ENCODE results near the gene GJB6. TPM values are rescaled to one million over a fixed set of nuclear protein-coding genes. Genes with fewer than 3 reads are reported as not detected.

The GJB6 gene
- total and polyA plus RNA-seq, 2 of the 4 experiments (the other 2 are of a cell fraction): not detected

- H3K4ac ChIP-seq (ENCODE audit: low read depth, low read length): no peak overlapping the region
- H3K4me1 ChIP-seq (ENCODE audit: control insufficient read depth, insufficient read depth, low read length): no peaks in the 10 kb centered on the region
- H4K5ac ChIP-seq (ENCODE audit: low read depth, low read length): no peak overlapping the region
- intact Hi-C loops (cut with micrococcal nuclease): no loop called here
- BruUV-seq (replicated peaks): no TSS peak
- no peak overlapping the region for H3K9ac ChIP-seq (ENCODE audit: low read depth, low read length)
- H2BK20ac ChIP-seq (ENCODE audit: low read depth, low read length): no peak overlapping the region
- no peaks in the 10 kb centered on the region for H3K79me1 ChIP-seq (ENCODE audit: low read depth in 1 of 2, low read length in 2 of 2)
- H3K4me2 ChIP-seq (ENCODE audit: low read depth, low read length): no peak overlapping the region
- no peak overlapping the region for H3K56ac ChIP-seq (ENCODE audit: extremely low read depth, insufficient read depth, low read length)
- no peak overlapping the region for H2AK5ac ChIP-seq (ENCODE audit: low read depth, low read length)
- TF ChIP-seq BHLHE40 (IDR thresholded peaks at IDR 0.05; ENCODE audit: low read depth, low read length): no peak
- TF ChIP-seq USF2 (IDR thresholded peaks at IDR 0.05; ENCODE audit: low read depth, low read length): no peak
- no peak for TF ChIP-seq SMC3 (IDR thresholded peaks at IDR 0.05; ENCODE audit: low read depth, low read length)
- no peak for TF ChIP-seq CTCF (conservative IDR thresholded peaks at IDR 0.05; ENCODE audit: low read depth, low read length)
- TF ChIP-seq MAFK (IDR thresholded peaks at IDR 0.05; ENCODE audit: low read depth, low read length): no peak
- no peak for TF ChIP-seq MAZ (IDR thresholded peaks at IDR 0.05; ENCODE audit: borderline replicate concordance, low read depth, low read length)
- TF ChIP-seq RFX5 (IDR thresholded peaks at IDR 0.05; ENCODE audit: low read depth, low read length): no peak
- no peak for TF ChIP-seq NFE2L2 (IDR thresholded peaks at IDR 0.05; ENCODE audit: low read depth, low read length)
- H3K14ac ChIP-seq (replicated peaks; ENCODE audit: low read depth, low read length): no peak overlapping the region
- H2AK9ac ChIP-seq (replicated peaks; ENCODE audit: low read depth, low read length, poor library complexity): no peak overlapping the region
- H3K36me3 ChIP-seq (ENCODE audit: control insufficient read depth, insufficient read depth, low read length): no peaks in the 10 kb centered on the region
- peaks cover 24% of the 10 kb centered on the region for H3K27me3 ChIP-seq (ENCODE audit: control insufficient read depth, insufficient read depth, low read length)
- in situ Hi-C loops (cut with MboI; ENCODE audit: low sequenced_read_pairs): no loop called here
- WGBS, 2 experiments (ENCODE audit: extremely low coverage in 2 of 2, insufficient read length in 1 of 2): 44% methylated on average over 13 of the region's 17 CpGs; no CpG with 5 or more reads in 1 of the 2 experiments
- H3K23ac ChIP-seq (ENCODE audit: low read depth, low read length): no peak overlapping the region
- H4K20me1 ChIP-seq (ENCODE audit: insufficient read depth, low read length): no peaks in the 10 kb centered on the region
- H2BK120ac ChIP-seq (ENCODE audit: low read depth, low read length): no peak overlapping the region
- dilution Hi-C loops (cut with HindIII; ENCODE audit: low sequenced_read_pairs, unreplicated experiment): no loop called here
- H4K91ac ChIP-seq (ENCODE audit: insufficient read depth, low read depth, low read length): no peak overlapping the region
- no peak overlapping the region for H3K27ac ChIP-seq (ENCODE audit: insufficient read depth, low read length)
- H3K18ac ChIP-seq (ENCODE audit: low read depth, low read length): no peak overlapping the region
- H3K9me3 ChIP-seq (ENCODE audit: control insufficient read depth, insufficient read depth, low read length): no peaks in the 10 kb centered on the region
- POLR2A ChIA-PET (ENCODE audit: unreplicated experiment): no interaction called here
- H2AFZ ChIP-seq (replicated peaks; ENCODE audit: low read length, poor library complexity): no peak overlapping the region
- H3K4me3 ChIP-seq (ENCODE audit: insufficient read depth, low read depth, low read length): no peak overlapping the region
- DNase-seq (no peak), ATAC-seq (ENCODE audit: low read depth) (no peak)
- no peak overlapping the region for H2BK15ac ChIP-seq (ENCODE audit: low read depth, low read length)
- no peak overlapping the region for H2BK5ac ChIP-seq (ENCODE audit: low read depth, low read length, poor library complexity, severe bottlenecking)
- H3K9me1 ChIP-seq (ENCODE audit: insufficient read depth, low read length): no peaks in the 10 kb centered on the region
- H4K8ac ChIP-seq (ENCODE audit: low read depth in 2 of 2, low read length in 2 of 2): no peak overlapping the region
- CTCF ChIA-PET: no interaction called here
Observed at GRCh38 chr13:20272588-20273171, 40.6 kb upstream of the GJB6 start.

Measured in IMR-90 (cell line).